Thyroid gland (tissue), 4 donors: ENCODE results near the gene PKIB.

Experiments
- CTCF ChIP-seq, 6 experiments: fragments of 200-600 bp in 3 of 6; fragments of 450-650 bp in 3 of 6; sonication (generic) in 3 of 6; IDR thresholded peaks; one replicate each; pipeline ENCODE4 v1.5.1; 2016 to 2019; ENCODE audit warnings: antibody characterized with exemption in 6 of 6, mild to moderate bottlenecking in 2 of 6, inconsistent platforms in 1 of 6, moderate library complexity in 1 of 6
- POLR2A ChIP-seq, 2 donors: fragments of 450-650 bp; IDR thresholded peaks; one replicate each; pipeline ENCODE4 v1.6.1; 2017; ENCODE audit warnings: antibody characterized with exemption in 2 of 2, mild to moderate bottlenecking in 2 of 2, moderate library complexity in 1 of 2

GRCh38 chr6:122754191-122754731 lies 144.1 kb downstream of the PKIB start:
- TF ChIP-seq CTCF (IDR thresholded peaks at IDR 0.05), result no peak
- no peak for TF ChIP-seq POLR2A (IDR thresholded peaks at IDR 0.05)
